ENCODE results near the gene NTMT1. TPM values are rescaled to one million over a fixed set of nuclear protein-coding genes. Genes with fewer than 3 reads are reported as not detected.
A peak's percentile ranks its signal among the peaks of the same experiment; 100 is the strongest.

The NTMT1 gene
- total and polyA plus RNA-seq, 4 donors: 14.3 to 54.7 (median 33.2) TPM

DNA sequence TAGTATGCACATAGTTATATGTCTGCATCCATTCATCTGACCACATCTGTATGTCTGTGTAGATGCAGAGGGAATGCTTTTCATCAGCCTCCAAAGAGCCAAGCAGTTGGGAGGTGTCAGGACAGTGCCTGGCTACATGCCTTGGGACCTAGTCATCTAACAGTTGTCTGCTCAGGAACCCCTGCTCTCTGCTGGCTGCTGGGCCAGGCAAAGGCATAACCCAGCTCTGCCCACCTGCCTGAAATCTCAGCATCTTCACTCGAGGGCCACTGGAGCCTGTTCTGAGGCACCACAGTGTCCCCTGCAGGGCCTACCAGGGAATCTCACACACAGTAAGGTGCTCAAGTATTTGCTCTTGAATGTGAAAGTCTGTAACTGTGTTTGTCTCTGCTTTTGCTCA is 8.8 kb upstream of the NTMT1 start:
- Histone ChIP-seq H3K4me1 (ENCODE audit: control insufficient read depth in 5 of 5, insufficient read depth in 5 of 5, low read length in 5 of 5) (peaks cover 0 to 8% (median 5%) of the 10 kb centered on the region in 5 donors), H3K4me3 (no peak overlapping the region), H3K9ac (ENCODE audit: insufficient read depth in 1 of 2, low read length in 2 of 2) (no peak overlapping the region), H3K36me3 (ENCODE audit: control insufficient read depth in 4 of 4, insufficient read depth in 4 of 4, low read length in 4 of 4) (no peaks in the 10 kb centered on the region), H3K27ac (ENCODE audit: low read depth in 1 of 2, low read length in 1 of 2) (no peak overlapping the region), H3K9me3 (ENCODE audit: control insufficient read depth in 4 of 4, insufficient read depth in 3 of 4, low read length in 3 of 4) (peaks cover 0 to 1% (median 0%) of the 10 kb centered on the region in 4 donors), H3K27me3 (ENCODE audit: control insufficient read depth in 3 of 3, insufficient read depth in 3 of 3, low read length in 2 of 3) (no peaks in the 10 kb centered on the region)
- WGBS, 2 donors: 6 to 15% methylated on average over 1 of the region's 1 CpG
- TF ChIP-seq, protein P1, sequence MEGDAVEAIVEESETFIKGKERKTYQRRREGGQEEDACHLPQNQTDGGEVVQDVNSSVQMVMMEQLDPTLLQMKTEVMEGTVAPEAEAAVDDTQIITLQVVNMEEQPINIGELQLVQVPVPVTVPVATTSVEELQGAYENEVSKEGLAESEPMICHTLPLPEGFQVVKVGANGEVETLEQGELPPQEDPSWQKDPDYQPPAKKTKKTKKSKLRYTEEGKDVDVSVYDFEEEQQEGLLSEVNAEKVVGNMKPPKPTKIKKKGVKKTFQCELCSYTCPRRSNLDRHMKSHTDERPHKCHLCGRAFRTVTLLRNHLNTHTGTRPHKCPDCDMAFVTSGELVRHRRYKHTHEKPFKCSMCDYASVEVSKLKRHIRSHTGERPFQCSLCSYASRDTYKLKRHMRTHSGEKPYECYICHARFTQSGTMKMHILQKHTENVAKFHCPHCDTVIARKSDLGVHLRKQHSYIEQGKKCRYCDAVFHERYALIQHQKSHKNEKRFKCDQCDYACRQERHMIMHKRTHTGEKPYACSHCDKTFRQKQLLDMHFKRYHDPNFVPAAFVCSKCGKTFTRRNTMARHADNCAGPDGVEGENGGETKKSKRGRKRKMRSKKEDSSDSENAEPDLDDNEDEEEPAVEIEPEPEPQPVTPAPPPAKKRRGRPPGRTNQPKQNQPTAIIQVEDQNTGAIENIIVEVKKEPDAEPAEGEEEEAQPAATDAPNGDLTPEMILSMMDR (IDR thresholded peaks at IDR 0.05; ENCODE audit: control extremely low read depth, extremely low read depth): no peak
- DNase-seq (peak in 2 of 3 donors; percentile 48 to 53), ATAC-seq (ENCODE audit: insufficient read depth, low FRiP score) (no peak)

DNA sequence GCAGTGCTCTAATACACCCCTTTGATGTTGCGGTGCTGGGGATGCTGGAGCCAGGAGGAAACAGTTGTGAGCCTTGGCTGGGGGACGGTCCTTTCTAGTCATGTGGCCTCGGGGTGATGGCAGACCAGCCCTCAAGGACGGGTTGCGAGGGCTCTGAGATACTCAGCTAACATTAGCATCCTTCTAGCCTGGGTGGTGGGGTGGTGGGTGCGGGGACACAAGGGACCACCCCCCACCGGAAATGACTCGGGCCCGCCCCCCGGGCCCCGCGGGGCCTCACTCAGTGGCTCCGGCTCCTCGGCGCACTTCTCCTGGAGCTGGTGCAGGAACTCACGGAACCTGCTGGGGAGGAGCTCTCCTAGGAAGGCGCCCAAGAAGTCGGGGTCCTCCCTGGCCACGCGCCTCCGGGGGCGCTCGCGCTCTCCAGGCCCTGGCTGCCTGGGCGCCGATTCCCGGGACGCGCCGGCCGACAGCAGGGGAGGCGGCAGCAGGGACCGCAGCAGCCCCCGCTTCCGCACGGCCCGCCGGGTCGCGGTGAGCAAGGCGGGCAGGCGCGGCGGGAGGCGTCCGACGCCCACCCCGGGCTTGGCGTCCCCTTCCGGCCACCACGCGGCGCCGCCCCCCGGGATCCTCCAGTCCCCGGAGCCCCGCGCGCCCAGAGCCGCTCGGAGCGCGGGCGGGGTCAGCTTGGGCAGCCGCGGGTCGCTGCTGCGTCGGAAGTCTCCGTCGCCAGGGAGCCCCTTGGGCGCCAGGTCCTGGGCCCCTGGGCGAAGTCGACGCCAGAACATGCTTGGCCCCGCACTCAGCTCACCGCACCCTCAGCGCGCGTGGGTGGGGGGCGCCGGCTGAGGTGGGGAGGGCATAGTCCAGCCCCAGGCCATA is 5.9 kb upstream of the NTMT1 start:
- ATAC-seq (ENCODE audit: insufficient read depth, low FRiP score): peak; percentile 42
- Histone ChIP-seq H3K36me3 (ENCODE audit: control insufficient read depth in 4 of 4, insufficient read depth in 4 of 4, low read length in 4 of 4) (no peaks in the 10 kb centered on the region), H3K9me3 (ENCODE audit: control insufficient read depth in 4 of 4, insufficient read depth in 3 of 4, low read length in 3 of 4) (peaks cover 0 to 1% (median 0%) of the 10 kb centered on the region in 4 donors), H3K27ac (ENCODE audit: low read depth in 1 of 2, low read length in 1 of 2) (no peak overlapping the region), H3K27me3 (ENCODE audit: control insufficient read depth in 3 of 3, insufficient read depth in 3 of 3, low read length in 2 of 3) (no peaks in the 10 kb centered on the region), H3K4me1 (ENCODE audit: control insufficient read depth in 5 of 5, insufficient read depth in 5 of 5, low read length in 5 of 5) (peaks cover 0 to 8% (median 0%) of the 10 kb centered on the region in 5 donors), H3K9ac (ENCODE audit: insufficient read depth in 1 of 2, low read length in 2 of 2) (no peak overlapping the region), H3K4me3 (peak overlapping the region; percentile 20)
- TF ChIP-seq, protein P1 (IDR thresholded peaks at IDR 0.05; ENCODE audit: control extremely low read depth, extremely low read depth): no peak
- 1% methylated on average over 64 to 82 of the region's 82 CpGs for WGBS, 2 donors
- peak; percentile 65 to 71 (median 69) for DNase-seq

DNA sequence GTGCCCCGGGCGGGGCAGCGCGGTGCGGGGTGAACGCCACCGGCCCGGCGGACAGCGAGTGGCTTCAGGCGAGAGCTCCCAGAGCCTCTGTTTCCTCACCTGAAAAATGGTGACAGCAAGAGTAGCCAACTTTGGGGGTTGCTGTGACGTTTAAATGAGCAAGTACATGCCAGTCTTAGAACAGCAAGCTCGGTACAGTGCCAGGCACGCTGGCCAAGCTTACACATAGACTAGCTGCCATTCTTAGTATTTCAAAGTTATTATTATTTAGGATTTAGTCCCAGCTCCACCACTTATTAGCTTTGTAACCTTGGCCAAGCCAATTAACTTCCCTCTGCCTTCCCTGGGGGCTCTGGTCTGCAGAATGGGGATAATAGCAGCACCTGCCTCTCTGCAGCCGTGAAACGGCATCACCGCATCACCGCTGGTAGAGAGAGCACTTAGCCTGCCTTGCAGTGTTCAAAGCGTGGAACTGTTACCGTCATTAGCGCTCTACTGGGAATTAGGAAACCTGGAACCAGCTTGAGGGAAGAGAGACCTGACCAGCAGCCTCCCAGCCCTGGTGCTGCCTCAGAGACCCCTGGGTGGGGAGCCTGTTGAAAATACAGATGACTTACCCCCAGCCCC is 5.2 kb upstream of the NTMT1 start, which contains the start of gene C9orf50:
TSS of gene C9orf50 (minus strand) at position 433 of the 627 bp plus-strand sequence. CDS start 527 bp downstream, outside the sequence.
- no peak within 1 kb of the TSS for H3K27ac ChIP-seq (ENCODE audit: low read depth in 1 of 2, low read length in 1 of 2)
- DNase-seq (no peak), ATAC-seq (ENCODE audit: insufficient read depth, low FRiP score) (no peak)
- H3K4me1 ChIP-seq (ENCODE audit: control insufficient read depth in 5 of 5, insufficient read depth in 5 of 5, low read length in 5 of 5): peaks cover 0 to 8% (median 0%) of the 10 kb centered on the region in 5 donors
- no peaks in the 10 kb centered on the region for H3K27me3 ChIP-seq (ENCODE audit: control insufficient read depth in 3 of 3, insufficient read depth in 3 of 3, low read length in 2 of 3)
- TF ChIP-seq, protein P1 (IDR thresholded peaks at IDR 0.05; ENCODE audit: control extremely low read depth, extremely low read depth): no peak
- no peaks in the 10 kb centered on the region for H3K36me3 ChIP-seq (ENCODE audit: control insufficient read depth in 4 of 4, insufficient read depth in 4 of 4, low read length in 4 of 4)
- peak within 1 kb of the TSS; percentile 20 for H3K4me3 ChIP-seq
- WGBS, 2 donors: 26 to 31% methylated on average over 21 of the region's 21 CpGs
- no peak within 1 kb of the TSS for H3K9ac ChIP-seq (ENCODE audit: insufficient read depth in 1 of 2, low read length in 2 of 2)
- peaks cover 0 to 1% (median 0%) of the 10 kb centered on the region in 4 donors for H3K9me3 ChIP-seq (ENCODE audit: control insufficient read depth in 4 of 4, insufficient read depth in 3 of 4, low read length in 3 of 4)
